Suprapubic skin (tissue), 4 donors: ENCODE results near the gene EIF2A. TPM values are rescaled to one million over a fixed set of nuclear protein-coding genes. Genes with fewer than 3 reads are reported as not detected.

Experiments
- DNase-seq, 2 donors: peaks; one replicate each; pipeline ENCODE4 v3.0.0-alpha.2; 2019; ENCODE audit warnings: low spot score in 2 of 2
- H3K27ac ChIP-seq: fragments of 200-600 bp; sonication (generic); one replicate; pipeline ENCODE4 v1.5.1; 2019
- H3K27me3 ChIP-seq: fragments of 200-600 bp; sonication (generic); one replicate; pipeline ENCODE4 v1.5.1; 2019
- H3K36me3 ChIP-seq: fragments of 200-600 bp; sonication (generic); one replicate; pipeline ENCODE4 v1.5.1; 2019
- H3K4me1 ChIP-seq: fragments of 200-600 bp; sonication (generic); one replicate; pipeline ENCODE4 v1.5.1; 2019
- H3K4me3 ChIP-seq: fragments of 200-600 bp; sonication (generic); one replicate; pipeline ENCODE4 v1.5.1; 2019; ENCODE audit warnings: mild to moderate bottlenecking
- H3K9me3 ChIP-seq: fragments of 200-600 bp; sonication (generic); one replicate; pipeline ENCODE4 v1.5.1; 2019
- CTCF ChIP-seq, 2 donors: fragments of 200-600 bp in 1 of 2; fragments of 450-650 bp in 1 of 2; sonication (generic) in 1 of 2; IDR thresholded peaks; one replicate each; pipeline ENCODE4 v1.5.1; 2016 to 2019; ENCODE audit warnings: antibody characterized with exemption in 2 of 2, mild to moderate bottlenecking in 1 of 2, moderate library complexity in 1 of 2
- EP300 ChIP-seq: sonication (generic); formaldehyde crosslinking; IDR thresholded peaks from one replicate; pipeline ENCODE4 v1.6.1; 2017; ENCODE audit warnings: antibody characterized with exemption
- POLR2A ChIP-seq, 2 donors: fragments of 450-650 bp; IDR thresholded peaks; one replicate each; pipeline ENCODE4 v1.6.1; 2017; ENCODE audit warnings: antibody characterized with exemption in 2 of 2, mild to moderate bottlenecking in 2 of 2, moderate library complexity in 2 of 2
- POLR2AphosphoS5 ChIP-seq, 3 donors: sonication (generic); formaldehyde crosslinking; IDR thresholded peaks; one replicate each; pipeline ENCODE4 v1.6.1; 2017; ENCODE audit warnings: antibody characterized with exemption in 3 of 3
- WGBS: methylation state at CpG from one replicate; pipeline ENCODE4 v1.1.5; 2018; 5-methylcytosine and 5-hydroxymethylcytosine counted together
- total RNA-seq, 4 donors: library from RNA; depleted of rRNA; stranded (reverse); fragments of >200 nt; gene quantifications; one replicate each; pipeline ENCODE4 v1.1.0, GENCODE V29; 2016

The EIF2A gene
- total RNA-seq, 4 donors from 2014 or later, result 149 to 222 (median 194) TPM

GRCh38 chr3:150567328-150567727 is 20.7 kb downstream of the EIF2A start:
- no peak for DNase-seq
- no peaks in the 10 kb centered on the region for H3K9me3 ChIP-seq
- no peaks in the 10 kb centered on the region for H3K4me1 ChIP-seq
- no peak overlapping the region for H3K4me3 ChIP-seq
- WGBS, result 93% methylated on average over 1 of the region's 1 CpG
- H3K27me3 ChIP-seq, result no peaks in the 10 kb centered on the region
- no peak overlapping the region for H3K27ac ChIP-seq
- peaks cover 82% of the 10 kb centered on the region for H3K36me3 ChIP-seq
- TF ChIP-seq CTCF (IDR thresholded peaks at IDR 0.05), result no peak
- no peak for TF ChIP-seq POLR2AphosphoS5 (IDR thresholded peaks at IDR 0.05)
- TF ChIP-seq POLR2A (IDR thresholded peaks at IDR 0.05), result no peak
- no peak for TF ChIP-seq EP300

- H3K4me1 ChIP-seq, result no peaks in the 10 kb centered on the region
- DNase-seq, result no peak
- H3K36me3 ChIP-seq, result peaks cover 75% of the 10 kb centered on the region
- H3K27ac ChIP-seq, result no peak overlapping the region
- no peak overlapping the region for H3K4me3 ChIP-seq
- H3K27me3 ChIP-seq, result no peaks in the 10 kb centered on the region
- 71% methylated on average over 1 of the region's 1 CpG for WGBS
- no peaks in the 10 kb centered on the region for H3K9me3 ChIP-seq
- TF ChIP-seq POLR2A (IDR thresholded peaks at IDR 0.05) (no peak), POLR2AphosphoS5 (IDR thresholded peaks at IDR 0.05) (no peak), CTCF (IDR thresholded peaks at IDR 0.05) (no peak), EP300 (no peak)
Measured at GRCh38 chr3:150577855-150578254, 31.3 kb downstream of the EIF2A start.

- H3K36me3 ChIP-seq, result peaks cover 77% of the 10 kb centered on the region
- no peaks in the 10 kb centered on the region for H3K27me3 ChIP-seq
- no peak overlapping the region for H3K27ac ChIP-seq
- TF ChIP-seq POLR2AphosphoS5 (IDR thresholded peaks at IDR 0.05), result no peak
- no peak for TF ChIP-seq POLR2A (IDR thresholded peaks at IDR 0.05)
- TF ChIP-seq CTCF (IDR thresholded peaks at IDR 0.05), result no peak
- TF ChIP-seq EP300, result no peak
- H3K4me1 ChIP-seq, result no peaks in the 10 kb centered on the region
- no peaks in the 10 kb centered on the region for H3K9me3 ChIP-seq
- H3K4me3 ChIP-seq, result no peak overlapping the region
- no peak for DNase-seq
Measured at GRCh38 chr3:150581174-150581573, 34.6 kb downstream of the EIF2A start.

- H3K27ac ChIP-seq, result no peak overlapping the region
- no peaks in the 10 kb centered on the region for H3K9me3 ChIP-seq
- no peaks in the 10 kb centered on the region for H3K27me3 ChIP-seq
- no peaks in the 10 kb centered on the region for H3K4me1 ChIP-seq
- WGBS, result 86% methylated on average over 2 of the region's 2 CpGs
- H3K36me3 ChIP-seq, result peaks cover 65% of the 10 kb centered on the region
- DNase-seq, result no peak
- no peak overlapping the region for H3K4me3 ChIP-seq
- TF ChIP-seq POLR2AphosphoS5 (IDR thresholded peaks at IDR 0.05) (no peak), CTCF (IDR thresholded peaks at IDR 0.05) (no peak), EP300 (no peak), POLR2A (IDR thresholded peaks at IDR 0.05) (no peak)
Measured at GRCh38 chr3:150582620-150583019, 36.0 kb downstream of the EIF2A start.

GRCh38 chr3:150583028-150583427 is 36.4 kb downstream of the EIF2A start:
- Histone ChIP-seq H3K27ac (no peak overlapping the region), H3K9me3 (no peaks in the 10 kb centered on the region), H3K27me3 (no peaks in the 10 kb centered on the region), H3K4me1 (no peaks in the 10 kb centered on the region), H3K4me3 (no peak overlapping the region), H3K36me3 (peaks cover 63% of the 10 kb centered on the region)
- no peak for TF ChIP-seq CTCF (IDR thresholded peaks at IDR 0.05)
- TF ChIP-seq EP300, result no peak
- TF ChIP-seq POLR2A (IDR thresholded peaks at IDR 0.05), result no peak
- TF ChIP-seq POLR2AphosphoS5 (IDR thresholded peaks at IDR 0.05), result no peak
- no peak for DNase-seq
- 67% methylated on average over 1 of the region's 1 CpG for WGBS
